HepG2 (cell line): Measurements from ENCODE around the gene ETV2.

Experiments used
- ATF3 ChIP-seq: sonication (generic); formaldehyde crosslinking; IDR thresholded peaks from 2 replicates; pipeline ENCODE4 v1.4.0; 2020; ENCODE audit warnings: missing genetic modification reagents
- CBFB ChIP-seq: sonication (generic); formaldehyde crosslinking; IDR thresholded peaks from 2 replicates; pipeline ENCODE4 v1.4.0; 2020; ENCODE audit warnings: missing genetic modification reagents
- CHCHD3 ChIP-seq: sonication (generic); formaldehyde crosslinking; IDR thresholded peaks from 2 replicates; pipeline ENCODE4 v1.8.0; 2022; ENCODE audit warnings: mild to moderate bottlenecking, missing genetic modification reagents, moderate library complexity
- PTBP1 ChIP-seq: fragments of 200-400 bp; formaldehyde crosslinking; IDR thresholded peaks from 2 replicates; pipeline ENCODE4 v1.6.1; 2018; ENCODE audit warnings: low read length, low read depth; ENCODE audit not compliant: poor library complexity, severe bottlenecking
- SMAD1 ChIP-seq: sonication (generic); formaldehyde crosslinking; IDR thresholded peaks from 2 replicates; pipeline ENCODE4 v1.4.0; 2020; ENCODE audit warnings: missing genetic modification reagents, low read depth, mild to moderate bottlenecking, borderline replicate concordance
- ZFX ChIP-seq: sonication (generic); formaldehyde crosslinking; IDR thresholded peaks from 2 replicates; pipeline ENCODE4 v1.4.0; 2020; ENCODE audit warnings: mild to moderate bottlenecking, low read depth, missing genetic modification reagents, moderate library complexity
- ZNF3 ChIP-seq: IDR thresholded peaks from 2 replicates; pipeline ENCODE4 v1.7.0; 2017; ENCODE audit warnings: inconsistent platforms
- ZNF687 ChIP-seq: sonication (generic); formaldehyde crosslinking; IDR thresholded peaks from 2 replicates; pipeline ENCODE4 v1.5.1; 2020; ENCODE audit warnings: mild to moderate bottlenecking, missing genetic modification reagents, moderate library complexity
- ZNF770 ChIP-seq: sonication (generic); formaldehyde crosslinking; IDR thresholded peaks from 2 replicates; pipeline ENCODE4 v1.5.0; 2020; ENCODE audit warnings: mild to moderate bottlenecking, missing genetic modification reagents

- no peak for TF ChIP-seq CHCHD3 (CRISPR knock-in tag)
- TF ChIP-seq ZNF3 = no peak
- TF ChIP-seq ZNF770 (CRISPR knock-in tag) = no peak; the same call in 1 of the 2 replicates
- TF ChIP-seq SMAD1 (CRISPR knock-in tag) = no peak
- TF ChIP-seq ATF3 (CRISPR knock-in tag) = no peak
- no peak for TF ChIP-seq CBFB
- peak; percentile 73 for TF ChIP-seq ZFX (CRISPR knock-in tag)
- TF ChIP-seq PTBP1 = no peak
- TF ChIP-seq ZNF687 (CRISPR knock-in tag) = peak; percentile 85
Observed at GRCh38 chr19:35644206-35644986, 2.9 kb downstream of the ETV2 start.
